HG03378 (cell line): Measurements from ENCODE around the gene CCS.
"Not testable (repeated sequence)": the region's sequence is repeated elsewhere in the genome, so short reads cannot be mapped to it uniquely, and the experiment has no call there.

ENCODE experiments used
- ATAC-seq: cut with Tn5 transposase; IDR thresholded peaks from one replicate; pipeline ENCODE4 v1.9.1; 2021; ENCODE audit warnings: mild to moderate bottlenecking, moderate library complexity; ENCODE audit not compliant: unreplicated experiment

CCS gene

DNA sequence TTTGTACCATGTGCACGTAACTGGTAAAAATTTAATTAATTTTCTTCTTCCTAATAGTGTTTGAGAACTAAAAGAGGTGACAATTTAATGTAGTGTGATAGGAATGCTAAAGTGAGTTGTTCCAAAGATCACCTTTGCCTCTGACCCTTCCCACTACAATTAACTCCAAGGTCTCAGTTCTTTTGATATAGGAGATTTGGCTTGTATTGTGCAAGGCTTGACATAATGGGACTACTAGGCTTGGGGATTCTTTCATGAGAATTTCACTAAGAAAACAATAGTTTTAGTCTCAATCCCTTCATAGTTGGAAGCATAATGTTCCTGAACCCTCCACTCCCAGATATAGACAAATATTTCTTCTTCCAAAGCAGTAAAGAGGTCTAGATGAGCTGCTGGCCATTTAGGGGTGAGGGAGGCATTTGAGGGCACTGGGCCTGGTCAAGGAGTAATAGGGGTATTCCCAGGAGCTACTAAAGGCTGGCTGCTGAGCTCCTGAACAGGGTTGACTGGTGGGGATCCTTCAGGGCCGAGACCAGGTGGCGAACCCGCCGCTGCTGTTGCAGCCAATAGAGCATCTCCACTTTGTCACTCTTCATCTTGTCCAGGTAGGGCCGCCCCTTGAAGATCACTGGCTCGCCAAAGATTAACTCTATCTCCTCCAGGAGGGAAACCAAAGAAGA is 2.8 kb upstream of the CCS start:
- no peak for ATAC-seq

- ATAC-seq: no peak
Measured at GRCh38 chr11:66591175-66591574, 1.8 kb upstream of the CCS start.

- peak; percentile 12 for ATAC-seq
Measured at GRCh38 chr11:66593303-66593635, 284 bp downstream of the CCS start.

GRCh38 chr11:66593650-66594049 is 665 bp downstream of the CCS start:
- no peak for ATAC-seq

- no peak for ATAC-seq
Measured at GRCh38 chr11:66595245-66595904, 2.4 kb downstream of the CCS start.

DNA sequence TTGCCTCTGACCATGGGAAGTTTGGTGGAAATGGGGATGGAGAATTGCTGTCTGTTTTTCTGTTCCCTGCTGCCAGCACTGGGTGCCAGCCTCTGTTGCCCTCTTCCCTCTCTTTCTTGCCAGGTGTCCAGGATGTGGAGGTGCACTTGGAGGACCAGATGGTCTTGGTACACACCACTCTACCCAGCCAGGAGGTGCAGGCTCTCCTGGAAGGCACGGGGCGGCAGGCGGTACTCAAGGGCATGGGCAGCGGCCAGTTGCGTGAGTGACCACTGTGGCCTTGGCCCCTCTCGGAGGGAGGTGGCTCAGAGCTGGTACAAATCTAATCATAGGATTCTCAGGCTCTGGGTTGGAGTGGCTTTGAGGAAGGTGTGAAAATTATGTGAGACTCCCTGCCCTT is 6.0 kb downstream of the CCS start:
- ATAC-seq: no peak

DNA sequence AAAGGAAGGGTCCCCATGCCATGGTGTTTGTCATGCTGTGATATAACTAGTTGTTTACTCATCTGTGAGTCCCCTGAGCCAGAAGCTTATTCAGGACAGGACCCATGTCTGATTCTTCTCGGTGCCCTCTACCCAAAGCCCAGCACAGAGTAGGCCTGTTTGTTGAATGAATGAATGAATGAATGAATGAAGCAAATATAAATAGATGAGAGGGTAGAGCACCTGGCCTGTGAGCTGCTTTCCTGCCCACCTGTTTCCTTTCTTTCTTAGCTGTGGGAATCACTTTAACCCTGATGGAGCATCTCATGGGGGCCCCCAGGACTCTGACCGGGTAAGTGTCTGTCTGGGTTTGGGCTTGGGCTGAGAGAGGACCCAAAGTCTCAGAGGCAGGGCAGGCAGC is 7.2 kb downstream of the CCS start:
- ATAC-seq: no peak

DNA sequence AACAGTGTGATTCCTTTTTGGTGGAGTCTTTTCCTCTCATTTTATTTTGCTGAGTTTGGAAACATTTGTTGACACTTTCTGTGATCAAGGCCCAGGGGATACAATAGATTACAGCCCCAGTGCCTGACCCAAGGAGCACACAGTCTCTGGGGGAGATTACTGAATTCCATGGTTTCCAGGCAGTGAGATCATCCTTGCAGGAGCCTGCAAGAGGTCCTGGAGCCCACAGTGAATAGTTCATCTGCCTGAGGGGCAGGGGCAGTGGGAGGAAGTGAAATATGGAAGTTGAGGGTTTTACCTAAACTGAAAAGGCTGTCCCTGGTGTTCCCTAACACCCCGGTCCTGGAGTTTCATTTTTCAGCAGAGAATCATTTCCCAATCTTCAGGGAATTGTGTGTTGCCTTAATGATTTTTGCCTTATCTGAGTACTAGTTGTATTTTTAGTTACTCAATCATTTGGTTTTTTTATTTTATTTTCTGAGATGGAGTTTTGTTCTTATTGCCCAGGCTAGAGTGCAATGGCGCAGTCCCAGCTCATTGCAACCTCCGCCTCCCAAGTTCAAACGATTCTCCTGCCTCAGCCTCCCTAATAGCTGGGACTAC is 7.7 kb downstream of the CCS start:
- ATAC-seq: no peak

DNA sequence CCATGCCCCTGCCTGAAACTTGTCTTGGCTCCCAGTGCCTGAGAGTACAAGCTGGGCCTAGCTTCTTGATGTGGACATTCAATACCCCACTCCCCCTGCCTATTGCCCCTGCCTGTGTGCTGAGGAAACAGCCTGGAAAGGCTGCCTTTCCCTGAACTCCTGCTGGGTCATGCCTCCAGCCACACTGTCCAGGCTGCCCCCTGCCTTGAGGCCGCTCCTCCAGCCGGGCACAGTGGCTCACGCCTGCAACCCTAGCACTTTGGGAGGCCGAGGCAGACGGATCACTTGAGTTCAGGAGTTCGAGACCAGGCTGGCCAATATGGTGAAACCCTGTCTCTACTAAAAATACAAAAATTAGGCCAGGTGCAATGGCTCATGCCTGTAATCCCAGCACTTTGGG is 10.1 kb downstream of the CCS start:
- ATAC-seq: no peak

DNA sequence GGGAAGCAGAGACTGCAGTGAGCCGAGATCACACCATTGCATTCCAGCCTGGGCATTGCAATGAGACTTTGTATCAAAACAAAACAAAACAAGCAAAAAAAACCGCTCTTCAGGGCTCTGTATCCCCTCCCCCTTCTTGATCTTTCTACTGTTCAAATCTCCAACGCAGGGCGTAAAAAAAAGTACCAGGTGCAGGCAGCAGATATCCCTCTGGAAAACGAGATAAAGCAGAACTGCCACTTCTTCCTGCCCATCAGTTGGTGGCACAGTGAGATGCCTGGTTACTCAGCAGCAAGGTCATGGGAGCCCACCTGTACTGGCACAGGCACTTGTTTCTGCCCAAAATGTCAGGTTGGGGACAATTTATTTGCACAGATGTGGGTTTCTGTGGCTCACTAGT is 11.2 kb downstream of the CCS start:
- no peak for ATAC-seq

GRCh38 chr11:66606608-66607007 is 13.6 kb downstream of the CCS start:
- not testable (repeated sequence) for ATAC-seq

- no peak for ATAC-seq
Measured at GRCh38 chr11:66607126-66607834, 14.3 kb downstream of the CCS start.

GRCh38 chr11:66609721-66610617 is 17.0 kb downstream of the CCS start:
- no peak for ATAC-seq

- no peak for ATAC-seq
Measured at GRCh38 chr11:66612458-66612857, 19.5 kb downstream of the CCS start.

DNA sequence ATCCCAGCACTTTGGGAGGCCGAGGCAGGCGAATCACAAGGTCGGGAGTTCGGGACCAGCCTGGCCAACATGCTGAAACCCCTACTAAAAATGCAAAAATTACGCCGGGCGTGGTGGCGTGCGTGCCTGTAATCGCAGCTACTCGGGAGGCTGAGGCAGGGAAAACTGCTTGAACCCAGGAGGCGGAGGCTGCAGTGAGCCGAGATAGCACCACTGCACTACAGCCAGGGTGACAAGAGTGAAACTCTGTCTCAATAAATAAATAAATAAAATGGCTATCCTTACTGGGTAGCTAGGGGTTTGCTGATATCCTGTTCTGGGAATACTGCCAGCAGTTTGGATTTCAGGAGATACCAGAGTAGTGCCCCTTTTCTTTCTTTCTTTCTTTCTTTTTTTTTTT is 21.1 kb downstream of the CCS start:
- no peak for ATAC-seq

GRCh38 chr11:66616379-66617154 is 23.6 kb downstream of the CCS start, which contains the start of gene RBM14:
RBM14 (plus strand) TSS chr11:66616630; CDS start chr11:66616721, 91 bp downstream.
- peak; percentile 86 for ATAC-seq

DNA sequence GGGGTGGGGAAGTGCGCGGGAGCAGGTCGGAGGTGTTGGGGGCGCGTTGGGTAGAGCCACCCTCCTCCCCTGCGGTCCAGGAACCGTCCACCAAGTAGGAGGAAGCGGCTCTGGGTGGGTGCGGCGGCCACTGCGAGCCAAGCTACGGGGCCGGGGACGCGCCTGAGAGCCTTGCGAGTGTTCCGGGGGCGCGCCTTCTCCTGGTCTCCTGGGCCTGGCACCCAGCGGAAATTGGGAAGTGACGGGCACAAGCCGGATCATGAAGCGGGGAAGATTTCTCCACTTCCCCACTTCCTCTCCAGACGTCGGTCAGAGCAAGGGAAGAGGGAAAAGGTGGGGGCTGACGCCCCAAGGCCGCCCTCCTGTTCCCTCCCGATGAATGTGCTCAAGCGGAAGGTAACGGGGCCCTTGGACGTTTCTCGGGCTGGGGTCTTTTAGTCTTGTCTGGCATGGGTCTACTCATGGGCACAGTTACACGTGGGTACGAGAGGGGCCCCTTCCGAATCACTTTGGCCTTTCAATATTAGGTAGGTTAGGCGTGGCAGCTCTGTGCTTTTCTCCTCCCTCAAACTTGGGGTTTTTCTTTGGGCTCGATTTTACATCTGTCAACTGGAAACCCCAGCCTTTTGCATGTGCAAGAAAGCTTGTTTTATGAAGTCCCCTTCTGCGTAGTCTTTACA is 24.3 kb downstream of the CCS start:
- no peak for ATAC-seq

- ATAC-seq: no peak
Measured at GRCh38 chr11:66619080-66619554, 26.1 kb downstream of the CCS start.

GRCh38 chr11:66624450-66624849 is 31.5 kb downstream of the CCS start:
- ATAC-seq: no peak
